ENCODE data around the gene PTPRM.

Gene PTPRM

GRCh38 chr18:8358033-8358765, 791.1 kb downstream of the PTPRM start:
- DNase-seq (ENCODE audit: low read depth, low spot score) = no peak

GRCh38 chr18:8359076-8359475, 792.0 kb downstream of the PTPRM start:
- DNase-seq (ENCODE audit: low read depth, low spot score) = no peak

- DNase-seq (ENCODE audit: low read depth, low spot score) = no peak
These were observed 792.4 kb downstream of the PTPRM start for GRCh38 chr18:8359481-8359880.

- DNase-seq (ENCODE audit: low read depth, low spot score) = no peak
These were observed 794.9 kb downstream of the PTPRM start for GRCh38 chr18:8361941-8362471.

- DNase-seq (ENCODE audit: low read depth, low spot score) = no peak
These were observed 795.7 kb downstream of the PTPRM start for GRCh38 chr18:8362863-8363262.

- no peak for DNase-seq (ENCODE audit: low read depth, low spot score)
These were observed 797.3 kb downstream of the PTPRM start for GRCh38 chr18:8364385-8364784.

GRCh38 chr18:8365006-8365405, 797.9 kb downstream of the PTPRM start:
- DNase-seq (ENCODE audit: low read depth, low spot score) = no peak

- no peak for DNase-seq (ENCODE audit: low read depth, low spot score)
These were observed 798.4 kb downstream of the PTPRM start for GRCh38 chr18:8365528-8365927.

- no peak for DNase-seq (ENCODE audit: low read depth, low spot score)
These were observed 799.0 kb downstream of the PTPRM start for GRCh38 chr18:8366070-8366469.

GRCh38 chr18:8366656-8367055, 799.5 kb downstream of the PTPRM start:
- DNase-seq (ENCODE audit: low read depth, low spot score) = no peak

GRCh38 chr18:8367217-8367988, 800.3 kb downstream of the PTPRM start:
- peak; percentile 52 for DNase-seq (ENCODE audit: low read depth, low spot score)

- DNase-seq (ENCODE audit: low read depth, low spot score) = no peak
These were observed 801.5 kb downstream of the PTPRM start for GRCh38 chr18:8368512-8369217.

- no peak for DNase-seq (ENCODE audit: low read depth, low spot score)
These were observed 806.4 kb downstream of the PTPRM start for GRCh38 chr18:8373486-8373885.

GRCh38 chr18:8374676-8375075, 807.6 kb downstream of the PTPRM start:
- DNase-seq (ENCODE audit: low read depth, low spot score) = no peak

- DNase-seq (ENCODE audit: low read depth, low spot score) = no peak
These were observed 808.1 kb downstream of the PTPRM start for GRCh38 chr18:8375249-8375648.

GRCh38 chr18:8376113-8376512, 809.0 kb downstream of the PTPRM start:
- DNase-seq (ENCODE audit: low read depth, low spot score) = no peak

- DNase-seq (ENCODE audit: low read depth, low spot score) = no peak
These were observed 812.2 kb downstream of the PTPRM start for GRCh38 chr18:8379187-8379941.

GRCh38 chr18:8380006-8380405, 812.9 kb downstream of the PTPRM start:
- no peak for DNase-seq (ENCODE audit: low read depth, low spot score)

- DNase-seq (ENCODE audit: low read depth, low spot score) = peak; percentile 22
These were observed 813.8 kb downstream of the PTPRM start for GRCh38 chr18:8380926-8381325.

GRCh38 chr18:8381821-8382459, 814.8 kb downstream of the PTPRM start:
- peak; percentile 81 for DNase-seq (ENCODE audit: low read depth, low spot score)

GRCh38 chr18:8385400-8385799, 818.3 kb downstream of the PTPRM start:
- DNase-seq (ENCODE audit: low read depth, low spot score) = no peak

All from astrocyte of the hippocampus (primary cell).